ENCODE data around the gene SNCAIP.

SNCAIP gene

GRCh38 chr5:122398016-122398415, 86.0 kb downstream of the SNCAIP start:
- DNase-seq (ENCODE audit: low spot score) = no peak

DNA sequence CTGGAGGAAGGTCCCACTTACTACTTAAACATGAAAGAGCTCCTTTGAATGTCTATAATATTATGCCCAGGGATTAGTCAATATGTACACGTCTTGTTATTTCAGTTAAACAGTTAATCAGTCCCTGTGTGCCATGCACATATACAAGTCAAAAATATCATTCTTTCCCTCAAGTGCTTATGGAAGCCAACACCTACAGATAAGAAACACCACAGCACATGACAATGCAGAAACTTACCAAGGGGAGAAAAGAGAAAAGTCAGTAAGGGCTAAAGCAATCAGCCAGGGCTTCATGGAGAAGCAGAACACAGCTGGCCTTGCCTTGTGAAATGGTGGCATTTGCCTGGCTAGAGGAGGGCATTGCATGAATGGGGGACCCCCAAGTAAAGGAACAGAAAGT, 88.3 kb downstream of the SNCAIP start:
- no peak for DNase-seq (ENCODE audit: low spot score)

GRCh38 chr5:122400938-122401337, 88.9 kb downstream of the SNCAIP start:
- DNase-seq (ENCODE audit: low spot score) = no peak

- DNase-seq (ENCODE audit: low spot score) = no peak
These were observed 90.1 kb downstream of the SNCAIP start for GRCh38 chr5:122401976-122402725.

DNA sequence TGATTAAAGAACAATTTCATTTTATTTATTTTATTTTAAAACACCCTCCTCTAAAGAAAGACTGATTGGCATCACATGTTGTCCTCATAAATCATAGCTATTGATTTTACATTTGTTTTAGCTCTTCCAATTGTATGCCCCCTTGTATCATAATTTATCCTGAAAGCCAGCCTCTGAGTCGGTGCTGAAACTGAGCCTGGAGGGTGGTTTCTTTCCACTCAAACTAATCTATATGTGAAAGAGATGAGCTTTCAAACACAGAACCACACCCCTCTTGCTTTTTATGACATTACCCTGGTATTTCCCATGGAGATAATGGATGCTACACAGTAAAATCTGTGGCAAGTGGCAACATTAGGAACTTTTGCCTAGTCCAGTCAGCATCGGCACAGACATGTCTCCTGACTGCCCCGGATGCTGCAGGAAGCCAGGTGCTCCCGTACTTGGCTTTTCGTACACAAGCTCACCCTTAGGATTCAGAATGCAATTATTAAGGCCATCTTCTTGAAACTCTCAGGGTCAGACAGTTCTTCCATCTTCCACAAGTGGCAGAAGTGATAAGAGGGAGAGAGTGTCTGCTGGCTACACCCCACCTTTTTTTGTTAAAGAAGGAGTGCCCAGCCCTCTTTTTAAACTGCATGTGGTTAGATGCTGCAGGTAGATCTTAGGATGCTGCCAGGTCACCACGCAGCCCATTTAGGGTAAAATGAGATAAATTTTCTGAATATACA, 91.1 kb downstream of the SNCAIP start:
- no peak for DNase-seq (ENCODE audit: low spot score)

- no peak for DNase-seq (ENCODE audit: low spot score)
These were observed 92.0 kb downstream of the SNCAIP start for GRCh38 chr5:122404018-122404417.

GRCh38 chr5:122404653-122405362, 92.8 kb downstream of the SNCAIP start:
- DNase-seq (ENCODE audit: low spot score) = no peak

DNA sequence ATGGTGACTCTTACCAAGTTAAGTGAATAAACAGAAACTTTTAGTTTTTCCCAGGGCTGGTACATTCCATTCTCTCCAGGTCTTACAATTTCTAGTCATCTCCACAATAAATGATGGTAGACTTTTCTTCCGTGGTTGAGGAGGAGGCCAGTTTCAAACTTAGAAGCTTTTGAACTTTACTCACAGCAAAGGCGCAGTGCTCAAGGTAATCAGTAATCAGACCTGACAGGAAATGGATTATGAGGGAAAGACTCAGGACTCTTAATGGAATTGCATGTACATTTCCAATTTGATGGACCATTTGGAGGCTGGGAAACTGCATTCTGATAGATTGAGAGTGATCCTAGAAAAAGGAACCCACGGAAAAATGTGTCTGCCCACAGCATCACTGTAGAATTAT, 93.7 kb downstream of the SNCAIP start:
- no peak for DNase-seq (ENCODE audit: low spot score)

DNA sequence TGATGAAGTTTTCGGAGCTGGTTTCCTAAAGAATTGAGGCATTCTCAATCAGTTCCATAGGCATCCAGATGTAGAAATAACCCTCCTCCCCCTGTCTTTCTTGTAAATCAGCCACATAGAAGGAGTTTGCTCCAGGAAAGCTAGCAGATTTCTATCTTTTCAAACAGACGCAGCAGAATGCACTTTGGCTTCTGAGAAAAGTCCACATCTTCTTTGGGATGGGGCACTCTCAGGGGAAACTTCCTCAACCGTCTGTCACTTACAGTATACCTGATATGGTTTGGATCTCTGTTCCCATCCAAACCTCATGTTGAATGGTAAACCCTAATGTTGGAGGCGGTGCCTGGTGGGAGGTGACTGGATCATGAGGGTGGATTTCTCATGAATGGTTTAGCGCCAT, 94.1 kb downstream of the SNCAIP start:
- DNase-seq (ENCODE audit: low spot score) = no peak

- no peak for DNase-seq (ENCODE audit: low spot score)
These were observed 96.7 kb downstream of the SNCAIP start for GRCh38 chr5:122408592-122409224.

DNA sequence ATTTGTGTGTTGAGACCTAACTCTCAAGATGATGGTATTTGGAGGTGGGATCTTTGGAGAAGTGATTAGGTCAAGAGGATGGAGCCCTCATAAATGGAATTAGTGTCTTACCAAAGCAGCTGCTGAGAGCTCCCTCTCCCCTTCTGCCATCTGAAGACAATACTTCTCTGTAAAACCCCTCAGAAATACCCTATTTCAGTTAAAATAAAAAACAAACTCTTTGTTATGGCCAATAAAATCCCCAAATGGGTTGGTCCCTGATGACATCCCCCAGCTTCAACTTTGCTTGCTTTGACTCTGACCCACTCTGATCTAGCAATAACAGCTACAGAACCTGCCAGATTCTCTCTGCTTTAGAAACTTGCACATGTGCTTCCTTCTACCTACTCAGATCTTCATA, 100.9 kb downstream of the SNCAIP start:
- DNase-seq (ENCODE audit: low spot score) = no peak

GRCh38 chr5:122413722-122414121, 101.7 kb downstream of the SNCAIP start:
- no peak for DNase-seq (ENCODE audit: low spot score)

DNA sequence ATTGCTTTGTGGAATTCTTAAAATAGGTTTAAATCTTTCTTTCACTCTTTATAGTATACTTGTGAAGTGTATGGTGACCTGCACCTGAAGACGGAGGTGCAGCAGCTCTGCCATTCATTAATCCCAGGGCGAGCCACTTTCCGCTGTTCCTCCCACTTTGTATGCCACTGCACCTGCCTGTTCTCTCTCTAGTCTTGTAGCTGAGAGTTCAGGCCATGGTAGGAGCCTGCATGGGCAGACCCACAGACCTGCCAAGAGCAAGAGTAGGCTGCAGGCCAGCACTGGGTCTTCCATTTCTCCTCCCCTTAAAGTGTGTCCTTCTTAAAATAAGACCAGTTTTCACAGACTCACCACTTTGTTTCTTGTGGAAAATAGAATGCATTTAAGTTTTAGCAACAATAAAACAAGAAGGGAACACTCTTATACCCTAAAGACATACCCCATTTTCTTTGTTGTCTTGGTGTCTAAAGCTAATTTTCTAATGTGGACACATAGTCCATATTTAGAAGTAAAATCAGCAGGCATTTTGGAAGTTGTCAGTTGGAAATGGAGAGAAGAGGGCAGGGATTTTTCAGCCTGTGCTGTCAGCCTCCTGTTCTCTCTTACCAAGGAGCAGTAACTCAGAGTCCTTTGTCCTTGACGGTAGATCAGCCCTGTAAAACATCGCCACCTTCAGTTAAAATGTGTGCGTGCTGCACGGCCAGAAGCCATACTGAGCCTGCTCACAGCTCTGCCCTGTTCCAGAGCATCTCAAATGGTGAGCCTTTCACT, 103.2 kb downstream of the SNCAIP start:
- peak; percentile 6 for DNase-seq (ENCODE audit: low spot score)

DNA sequence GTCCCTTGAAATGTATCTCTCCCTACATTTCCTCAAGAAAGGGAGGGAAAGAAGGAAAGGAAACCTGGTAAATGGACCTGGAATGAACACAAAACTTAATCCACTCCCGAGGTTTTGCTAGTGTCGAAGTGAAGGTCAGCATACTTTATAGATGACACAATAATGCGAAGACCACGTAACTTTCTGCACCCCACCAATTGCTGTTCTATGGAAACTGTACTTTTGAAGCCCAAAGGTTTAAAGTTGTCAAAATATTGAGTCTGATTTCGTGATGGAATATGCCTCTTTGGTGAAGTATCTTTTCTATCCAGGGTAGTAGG, 103.7 kb downstream of the SNCAIP start:
- no peak for DNase-seq (ENCODE audit: low spot score)

DNA sequence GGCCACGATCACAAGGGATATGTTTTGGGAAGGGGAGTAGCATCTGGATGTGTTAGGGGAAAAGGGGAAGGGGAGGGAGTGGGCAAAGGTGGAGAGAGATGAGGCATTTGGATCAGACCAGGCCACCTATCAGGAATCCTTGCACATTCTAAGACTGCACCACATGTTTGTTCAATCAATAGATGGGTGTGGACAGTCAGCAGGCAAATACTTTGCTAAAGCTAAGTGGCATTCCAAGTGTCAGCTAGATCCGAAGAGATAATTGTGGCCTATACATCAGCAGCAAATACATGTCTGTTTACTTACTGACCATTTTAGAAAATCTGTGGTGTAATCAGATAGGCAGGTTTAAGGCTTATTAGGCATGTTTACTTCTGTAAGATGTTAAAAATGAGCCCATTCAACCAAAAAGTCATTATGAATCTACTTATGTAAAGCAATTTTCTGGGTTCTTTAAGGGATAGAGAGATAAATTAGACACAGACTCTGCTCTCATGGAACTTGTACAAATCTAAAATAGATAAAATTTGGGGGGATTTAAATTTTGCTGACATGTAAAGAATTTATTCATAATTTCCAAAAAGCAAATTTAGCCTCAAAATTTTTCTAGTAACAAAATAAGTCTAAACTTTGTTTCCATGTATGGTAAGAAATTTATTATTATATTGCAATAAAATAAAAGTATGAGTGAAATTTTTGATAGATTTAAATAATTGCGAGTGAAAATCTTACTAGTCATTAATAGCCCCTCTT, 107.3 kb downstream of the SNCAIP start:
- DNase-seq (ENCODE audit: low spot score) = no peak

DNA sequence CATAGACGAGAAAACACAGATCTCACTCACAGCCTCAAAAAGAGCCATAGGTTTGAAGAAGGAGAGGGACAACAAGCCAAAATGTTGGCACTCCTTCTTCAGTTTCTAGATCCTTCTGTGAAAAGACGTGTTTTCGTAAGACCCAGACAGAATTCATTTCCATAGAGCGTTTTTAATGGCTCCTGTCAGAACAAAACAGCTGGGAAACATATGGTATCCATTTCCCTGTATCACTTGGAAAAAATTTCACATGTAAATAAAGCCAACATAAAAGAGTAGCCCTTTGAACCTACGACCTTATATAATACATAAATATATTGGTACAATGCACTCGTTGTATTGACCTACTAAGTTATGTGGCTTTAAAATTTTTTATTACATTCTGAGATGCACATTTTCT, 108.1 kb downstream of the SNCAIP start:
- no peak for DNase-seq (ENCODE audit: low spot score)

DNA sequence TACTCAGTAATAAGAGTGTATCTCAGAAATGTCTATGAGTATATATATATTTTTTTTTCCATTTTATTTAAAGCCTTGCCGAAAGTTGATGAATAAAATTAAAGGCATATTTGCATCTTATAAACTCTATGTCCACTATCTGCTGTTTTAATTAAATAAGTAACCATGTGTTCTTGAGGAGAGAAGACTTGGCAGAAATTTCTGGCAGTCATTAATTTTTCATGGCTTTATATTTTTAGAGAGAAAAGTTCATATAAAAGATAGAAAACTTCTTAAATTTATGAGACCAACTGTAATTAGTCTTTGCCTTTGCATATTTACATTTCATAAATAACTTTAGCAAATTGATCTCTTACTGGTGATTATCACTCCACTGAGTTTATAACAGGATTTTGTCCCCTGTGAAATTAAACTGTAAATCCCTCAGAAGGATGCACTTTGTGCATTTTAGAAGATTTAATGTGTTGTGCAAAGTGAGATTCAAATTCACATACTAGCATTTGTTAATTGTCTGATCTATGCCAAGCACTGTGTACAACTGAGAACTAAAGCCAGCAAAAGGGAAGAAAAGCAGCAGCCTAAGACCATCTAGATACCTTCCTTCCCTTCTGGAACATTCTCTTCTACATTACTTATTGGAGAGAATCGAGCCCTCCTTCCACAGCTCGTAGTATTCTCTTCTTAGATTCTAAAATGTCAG, 108.7 kb downstream of the SNCAIP start:
- no peak for DNase-seq (ENCODE audit: low spot score)

- no peak for DNase-seq (ENCODE audit: low spot score)
These were observed 109.5 kb downstream of the SNCAIP start for GRCh38 chr5:122421374-122422079.

- no peak for DNase-seq (ENCODE audit: low spot score)
These were observed 111.2 kb downstream of the SNCAIP start for GRCh38 chr5:122423221-122423620.

GRCh38 chr5:122424132-122424531, 112.1 kb downstream of the SNCAIP start:
- DNase-seq (ENCODE audit: low spot score) = no peak
